RWPE1 (cell line): Measurements from ENCODE around the gene NOL4L.

ENCODE experiments used
- CTCF ChIA-PET: fragments of 350-600 bp; sonication (Branson Sonifier 250); formaldehyde crosslinking; extraction: SDS; loops from one replicate; lab custom pipeline; 2021; lab: Yijun Ruan, JAX
- POLR2A ChIA-PET: fragments of 400-600 bp; formaldehyde crosslinking; extraction: SDS; loops from one replicate; lab custom pipeline; 2020; ENCODE audit warnings: antibody characterized with exemption; ENCODE audit not compliant: low non-redundant PET; lab: Yijun Ruan, JAX
- DNase-seq: peaks from one replicate; pipeline ENCODE4 v3.0.0; 2012; ENCODE audit warnings: low spot score
- H3K27ac ChIP-seq: fragments of 450-650 bp; 2 replicates; pipeline ENCODE4 v1.5.1; 2017
- TF ChIP-seq, protein P1 (sequence below): fragments of 450-650 bp; conservative IDR thresholded peaks from 2 replicates; pipeline ENCODE4 v1.5.1; 2017; ENCODE audit warnings: low read depth, mild to moderate bottlenecking

Gene NOL4L

DNA sequence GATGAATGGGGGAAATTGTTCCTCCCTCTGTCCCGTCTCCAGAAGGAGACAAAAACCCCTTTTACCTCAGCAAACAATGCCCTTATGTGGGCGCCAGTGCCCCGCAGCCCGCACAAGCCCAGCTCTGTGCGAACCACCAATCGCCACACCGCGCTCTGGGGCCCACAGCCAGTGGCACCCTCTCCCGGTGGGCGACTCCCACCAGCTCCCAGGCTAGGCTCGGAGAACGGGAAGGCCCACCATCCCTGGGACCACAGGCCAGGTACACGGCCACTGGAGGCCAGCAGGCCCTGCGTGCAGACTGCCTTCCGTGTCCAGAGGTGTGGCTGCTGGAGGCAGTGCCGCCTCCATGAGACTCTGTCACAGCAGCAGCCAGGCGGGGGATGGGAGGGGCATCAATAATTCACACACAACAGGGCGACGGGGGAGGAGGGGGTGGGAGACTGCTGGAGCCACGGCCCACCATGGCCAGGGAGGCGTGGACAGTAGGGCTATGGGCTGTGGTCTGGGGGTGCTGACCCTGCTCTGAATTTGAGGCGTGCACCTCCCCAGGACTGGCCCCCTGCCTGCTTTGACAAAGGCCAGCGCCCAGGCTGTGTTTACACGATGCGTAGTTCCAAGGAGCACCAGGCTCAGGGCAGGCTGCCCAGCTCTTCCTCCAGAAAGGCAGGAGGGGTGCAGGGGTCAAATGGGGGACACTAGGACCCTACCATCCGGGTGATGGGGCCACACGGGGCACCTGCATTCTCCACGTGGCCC lies 121.3 kb downstream of the NOL4L start:
- no peak overlapping the region for H3K27ac ChIP-seq
- no peak for DNase-seq
- TF ChIP-seq, protein P1, sequence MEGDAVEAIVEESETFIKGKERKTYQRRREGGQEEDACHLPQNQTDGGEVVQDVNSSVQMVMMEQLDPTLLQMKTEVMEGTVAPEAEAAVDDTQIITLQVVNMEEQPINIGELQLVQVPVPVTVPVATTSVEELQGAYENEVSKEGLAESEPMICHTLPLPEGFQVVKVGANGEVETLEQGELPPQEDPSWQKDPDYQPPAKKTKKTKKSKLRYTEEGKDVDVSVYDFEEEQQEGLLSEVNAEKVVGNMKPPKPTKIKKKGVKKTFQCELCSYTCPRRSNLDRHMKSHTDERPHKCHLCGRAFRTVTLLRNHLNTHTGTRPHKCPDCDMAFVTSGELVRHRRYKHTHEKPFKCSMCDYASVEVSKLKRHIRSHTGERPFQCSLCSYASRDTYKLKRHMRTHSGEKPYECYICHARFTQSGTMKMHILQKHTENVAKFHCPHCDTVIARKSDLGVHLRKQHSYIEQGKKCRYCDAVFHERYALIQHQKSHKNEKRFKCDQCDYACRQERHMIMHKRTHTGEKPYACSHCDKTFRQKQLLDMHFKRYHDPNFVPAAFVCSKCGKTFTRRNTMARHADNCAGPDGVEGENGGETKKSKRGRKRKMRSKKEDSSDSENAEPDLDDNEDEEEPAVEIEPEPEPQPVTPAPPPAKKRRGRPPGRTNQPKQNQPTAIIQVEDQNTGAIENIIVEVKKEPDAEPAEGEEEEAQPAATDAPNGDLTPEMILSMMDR, result no peak
- POLR2A ChIA-PET, result no interaction called here
- CTCF ChIA-PET, result interaction anchor here (0.6 kb wide), 1 partner anchor 9 kb away, joined by 3 read pairs; no protein-coding TSS in a partner anchor

DNA sequence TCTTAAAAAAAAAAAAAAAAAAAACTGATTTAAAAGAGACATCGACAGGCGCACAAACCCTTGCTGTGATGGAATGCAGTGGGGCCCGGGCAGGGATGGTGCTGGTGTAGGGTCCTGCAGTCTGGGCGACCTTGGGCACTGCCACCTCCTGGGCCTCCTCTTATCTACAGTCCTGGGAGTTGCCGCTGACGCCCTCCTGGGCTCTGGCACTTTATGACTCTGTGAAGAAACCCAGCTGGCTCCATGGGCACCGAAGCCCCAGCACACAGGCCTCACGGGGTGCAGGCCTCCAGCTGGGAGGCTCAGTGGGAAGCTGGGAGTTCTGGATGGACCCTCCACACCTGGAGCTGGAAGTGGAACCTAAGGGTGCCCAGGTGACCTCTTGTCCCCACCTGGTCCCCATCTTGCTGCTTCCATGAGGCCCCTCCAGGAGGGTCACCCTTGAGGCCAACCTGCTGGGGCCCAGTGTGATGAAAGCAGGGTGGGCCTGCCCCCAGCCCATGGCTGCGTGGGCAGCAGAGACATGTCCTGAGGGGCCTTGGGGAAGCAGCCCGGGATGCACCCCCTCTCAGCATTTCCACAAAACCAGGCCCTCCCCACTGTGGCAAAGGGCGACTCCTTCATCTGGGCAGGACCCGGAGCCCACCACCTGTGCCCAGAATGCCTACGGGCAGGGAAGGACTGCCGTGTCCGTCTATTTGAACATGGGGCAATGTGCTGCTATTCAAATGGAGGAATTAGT lies 122.1 kb downstream of the NOL4L start:
- H3K27ac ChIP-seq, result no peak overlapping the region
- no peak for DNase-seq
- CTCF ChIA-PET, result interaction anchor here (0.6 kb wide), 2 partner anchors 8 to 309 kb away, joined by 3 to 4 read pairs; no protein-coding TSS in a partner anchor
- POLR2A ChIA-PET, result no interaction called here
- TF ChIP-seq, protein P1, result no peak

DNA sequence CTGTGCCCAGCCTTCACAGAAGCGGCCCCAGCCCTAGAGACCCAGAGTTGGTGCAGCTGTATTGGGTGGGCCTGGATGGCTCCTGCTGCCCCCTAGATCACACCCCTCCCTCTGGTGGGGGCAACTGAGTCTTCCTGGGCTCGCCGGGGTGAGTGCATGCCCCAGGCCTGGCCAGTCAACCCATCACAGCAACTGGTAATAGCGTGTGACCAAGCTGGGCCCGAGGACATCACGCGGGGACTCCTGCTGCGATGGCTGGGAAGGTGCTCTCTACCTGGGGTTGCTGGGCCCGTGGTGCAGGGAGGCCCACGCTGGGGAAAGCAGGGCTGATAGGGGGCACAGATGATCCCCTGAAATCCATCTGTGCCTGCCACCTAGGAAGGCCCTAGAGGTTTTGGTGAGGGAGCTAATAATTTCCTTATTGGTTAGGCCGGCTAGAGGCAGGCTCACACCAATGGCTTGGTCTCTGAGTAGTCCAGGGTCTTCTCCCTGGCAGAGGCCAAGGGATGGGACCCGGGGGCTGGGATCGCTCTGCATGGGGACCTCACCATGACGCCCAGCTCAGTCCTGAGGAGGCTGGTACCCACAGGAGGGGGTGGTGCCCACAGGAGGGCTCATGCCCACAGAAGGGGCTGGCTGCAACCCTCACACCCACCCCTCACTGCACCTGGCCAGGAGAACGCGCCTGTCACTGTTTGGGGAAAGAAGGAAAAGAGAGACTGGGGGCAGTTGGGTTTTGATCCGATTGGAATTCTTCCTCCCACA lies 123.1 kb downstream of the NOL4L start:
- DNase-seq, result no peak
- TF ChIP-seq, protein P1, result no peak
- ChIA-PET CTCF (interaction anchor here (0.6 kb wide), 1 partner anchor 310 kb away, joined by 4 read pairs; no protein-coding TSS in a partner anchor), POLR2A (no interaction called here)
- H3K27ac ChIP-seq, result no peak overlapping the region

DNA sequence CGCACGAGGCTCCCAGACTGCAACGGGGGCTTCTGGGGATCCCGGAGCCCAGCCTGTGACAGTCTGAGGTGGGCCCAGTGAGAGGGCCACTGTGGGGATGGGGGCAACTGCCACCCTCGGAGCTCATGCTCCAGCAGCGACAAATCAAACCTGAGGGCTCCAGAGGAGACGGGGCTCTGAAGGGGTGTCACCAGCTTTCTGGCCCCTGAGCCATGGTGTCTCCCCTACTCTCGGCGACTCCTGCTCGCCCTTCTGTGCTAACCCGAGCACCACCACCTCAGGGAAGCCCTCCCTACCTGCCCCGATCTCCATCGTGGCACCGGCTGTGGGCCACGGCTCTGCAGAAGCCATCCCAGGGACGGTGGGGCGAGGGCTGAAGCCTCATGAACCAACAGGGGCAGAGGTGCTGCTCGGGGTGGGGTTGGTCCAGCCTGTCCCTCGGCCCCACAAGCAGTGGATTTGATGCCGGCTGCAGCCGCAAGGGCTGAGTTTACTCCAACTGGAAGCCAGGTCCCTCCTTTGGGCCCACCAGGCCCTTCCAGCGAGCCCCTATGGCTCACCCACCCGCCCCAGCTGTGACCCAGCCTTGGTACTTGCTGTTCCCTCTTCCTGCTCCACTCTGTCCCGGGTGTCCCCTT lies 124.3 kb downstream of the NOL4L start:
- ChIA-PET CTCF (interaction anchor here (0.6 to 1.5 kb wide), 2 partner anchors 9 to 36 kb away, joined by 4 read pairs; no protein-coding TSS in a partner anchor), POLR2A (no interaction called here)
- H3K27ac ChIP-seq, result no peak overlapping the region
- DNase-seq, result no peak
- TF ChIP-seq, protein P1, result no peak

DNA sequence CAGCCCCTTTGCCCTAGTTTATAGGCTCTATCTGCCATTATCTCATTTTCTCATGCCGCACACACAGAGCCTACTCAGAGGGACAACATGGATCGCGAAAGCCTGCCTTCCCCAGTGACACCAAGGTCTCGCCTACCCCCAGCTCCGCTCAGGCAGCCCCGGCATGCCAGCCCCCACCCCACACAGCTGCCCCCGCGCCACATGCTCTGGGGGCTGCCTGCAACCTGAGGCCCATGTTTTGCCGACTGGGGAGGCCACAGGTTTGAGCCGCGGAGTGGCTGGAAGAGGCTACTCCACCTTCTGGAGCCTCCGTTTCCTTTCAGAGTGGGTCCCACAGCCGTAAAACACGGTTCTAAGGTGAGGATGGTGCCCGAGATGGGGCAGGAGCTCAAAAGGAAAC lies 124.9 kb downstream of the NOL4L start:
- POLR2A ChIA-PET, result no interaction called here
- no peak for DNase-seq
- TF ChIP-seq, protein P1, result no peak
- CTCF ChIA-PET, result interaction anchor here (0.6 to 1.5 kb wide), 2 partner anchors 9 to 35 kb away, joined by 4 read pairs; no protein-coding TSS in a partner anchor
- no peak overlapping the region for H3K27ac ChIP-seq
